SIG-M5 treated with dmso at 0.1 percent for 504 hours (cell line): Measurements from ENCODE around the gene PRSS57.
A peak's percentile ranks its signal among the peaks of the same experiment; 100 is the strongest.
"Not testable (repeated sequence)": the region's sequence is repeated elsewhere in the genome, so short reads cannot be mapped to it uniquely, and the experiment has no call there.

ENCODE experiments used
- DNase-seq: peaks from one replicate; lab custom pipeline; 2025; ENCODE audit not compliant: unreplicated experiment; lab: John Stamatoyannopoulos, UW

The PRSS57 gene

DNA sequence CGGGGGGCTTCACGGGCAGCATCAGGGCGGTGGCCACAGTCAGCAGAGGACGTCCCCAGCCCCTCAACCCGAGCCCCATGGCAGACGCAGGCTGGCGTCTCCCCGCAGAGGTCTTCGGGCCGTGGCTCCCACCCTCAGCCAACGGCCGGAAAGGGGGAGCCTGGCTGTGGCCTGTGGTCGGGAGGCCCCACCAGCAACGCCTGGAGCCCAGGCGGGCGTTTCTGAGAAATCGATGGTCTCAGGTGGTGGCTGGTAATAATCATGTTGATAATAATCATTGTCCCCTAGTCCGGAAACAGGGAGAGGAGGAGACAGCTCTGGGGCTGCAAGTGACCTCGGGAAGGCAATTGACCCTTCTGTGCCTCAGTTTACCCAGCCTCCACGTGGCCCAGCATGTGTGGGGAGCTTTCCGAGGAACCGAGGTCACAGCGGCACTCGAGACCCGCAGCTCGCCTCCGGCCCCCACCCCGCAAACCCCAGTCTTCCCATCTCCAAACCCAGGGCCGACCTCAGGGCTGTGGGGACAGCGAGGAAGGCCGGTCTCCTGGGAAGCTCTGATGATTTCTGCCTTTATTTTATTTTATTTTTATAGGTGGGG is at the start of gene PRSS57:
PRSS57 (minus strand) TSS at position 101 of the 598 bp plus-strand sequence; CDS start at position 79, 22 bp downstream.
- peak; percentile 59 for DNase-seq

- no peak for DNase-seq
These were observed 48.0 kb upstream of the PRSS57 start for GRCh38 chr19:743168-743687.

DNA sequence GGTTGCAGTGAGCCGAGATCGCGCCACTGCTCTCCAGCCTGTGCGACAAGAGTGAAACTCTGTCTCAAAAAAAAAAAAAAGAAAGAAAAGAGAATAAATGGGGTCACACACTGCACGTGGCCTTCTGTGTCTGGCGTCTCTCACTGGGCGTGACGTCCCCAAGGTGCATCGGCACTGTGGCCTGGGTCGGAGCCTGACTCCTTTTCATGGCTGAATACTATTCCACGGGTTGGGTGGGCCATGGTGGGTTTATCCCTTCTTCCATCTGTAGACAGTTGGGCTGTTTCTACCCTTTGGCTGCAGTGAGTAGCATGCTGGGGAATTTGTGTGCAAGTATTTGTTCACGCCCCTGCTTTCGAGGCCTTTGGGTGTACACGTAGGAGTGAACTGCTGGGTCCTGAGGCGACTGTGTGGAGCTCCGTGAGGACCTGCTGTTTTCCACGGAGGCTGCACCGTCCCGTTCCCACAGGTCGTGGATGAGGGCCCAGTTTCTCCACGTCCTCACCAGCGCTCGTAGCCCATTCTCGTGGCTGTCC is 47.4 kb upstream of the PRSS57 start:
- no peak for DNase-seq

- DNase-seq = peak; percentile 48
These were observed 46.4 kb upstream of the PRSS57 start for GRCh38 chr19:741506-742131.

GRCh38 chr19:740816-741505 is 45.7 kb upstream of the PRSS57 start:
- DNase-seq = not testable (repeated sequence)

DNA sequence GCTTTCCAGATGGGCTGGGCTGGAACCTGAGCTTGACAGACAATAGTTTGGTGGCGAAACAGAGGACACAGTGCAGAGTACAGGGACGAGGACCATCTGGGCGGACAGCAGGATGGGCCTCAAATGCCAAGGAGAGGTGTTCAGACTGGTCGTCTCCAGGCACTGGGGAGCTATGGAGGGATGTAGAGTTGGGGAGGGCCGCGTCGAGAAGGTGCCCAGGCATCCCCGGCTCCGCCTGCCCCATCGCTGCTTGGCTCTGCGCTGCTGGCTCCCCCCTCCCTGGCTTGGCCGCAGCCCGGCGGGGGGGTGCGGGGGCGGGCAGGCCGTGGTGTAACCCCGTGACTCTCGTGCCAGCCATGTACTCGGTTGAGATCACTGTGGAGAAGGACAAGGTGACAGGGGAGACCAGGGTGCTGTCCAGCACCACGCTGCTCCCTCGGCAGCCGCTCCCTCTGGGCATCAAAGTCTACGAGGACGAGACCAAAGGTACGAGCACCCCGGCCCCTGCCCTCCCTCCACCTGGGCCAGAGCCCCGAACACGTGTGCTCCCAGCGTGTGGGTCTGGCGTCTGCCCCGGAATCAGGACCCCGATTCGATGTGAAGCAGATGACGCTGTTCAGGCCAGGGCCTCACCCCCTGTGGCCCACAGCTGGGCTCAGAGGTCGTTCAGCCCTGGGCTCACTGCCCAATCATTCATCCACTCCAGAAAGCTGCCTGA is 44.9 kb upstream of the PRSS57 start:
- DNase-seq = no peak

GRCh38 chr19:738509-739128 is 43.4 kb upstream of the PRSS57 start:
- no peak for DNase-seq

DNA sequence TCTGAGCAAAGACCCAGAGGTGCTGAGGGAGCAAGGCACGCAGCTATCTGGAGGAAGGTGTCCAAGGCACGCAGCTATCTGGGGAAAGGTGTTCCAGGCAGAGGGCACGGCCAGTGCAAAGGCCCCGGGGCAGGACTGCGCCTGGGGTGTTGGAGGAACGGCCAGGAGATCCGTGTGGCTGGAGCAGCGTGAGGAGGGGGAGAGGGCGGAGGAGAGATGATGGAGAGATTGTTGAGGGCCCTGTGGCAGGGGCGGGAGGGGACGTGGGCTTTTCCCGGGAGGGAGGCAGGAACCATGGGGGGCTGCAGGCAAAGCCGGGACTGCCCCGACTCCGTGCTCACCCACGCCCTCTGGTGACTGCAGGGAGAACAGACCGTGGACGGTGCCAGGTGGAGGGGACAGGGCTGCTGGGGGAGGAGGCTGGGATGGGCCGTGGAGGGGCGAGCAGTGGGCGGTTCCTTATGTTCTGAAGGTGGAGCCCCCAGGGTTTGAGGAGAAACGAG is 42.4 kb upstream of the PRSS57 start:
- peak; percentile 35 for DNase-seq

- DNase-seq = no peak
These were observed 40.9 kb upstream of the PRSS57 start for GRCh38 chr19:736125-736524.

GRCh38 chr19:734716-735115 is 39.5 kb upstream of the PRSS57 start:
- DNase-seq = no peak

DNA sequence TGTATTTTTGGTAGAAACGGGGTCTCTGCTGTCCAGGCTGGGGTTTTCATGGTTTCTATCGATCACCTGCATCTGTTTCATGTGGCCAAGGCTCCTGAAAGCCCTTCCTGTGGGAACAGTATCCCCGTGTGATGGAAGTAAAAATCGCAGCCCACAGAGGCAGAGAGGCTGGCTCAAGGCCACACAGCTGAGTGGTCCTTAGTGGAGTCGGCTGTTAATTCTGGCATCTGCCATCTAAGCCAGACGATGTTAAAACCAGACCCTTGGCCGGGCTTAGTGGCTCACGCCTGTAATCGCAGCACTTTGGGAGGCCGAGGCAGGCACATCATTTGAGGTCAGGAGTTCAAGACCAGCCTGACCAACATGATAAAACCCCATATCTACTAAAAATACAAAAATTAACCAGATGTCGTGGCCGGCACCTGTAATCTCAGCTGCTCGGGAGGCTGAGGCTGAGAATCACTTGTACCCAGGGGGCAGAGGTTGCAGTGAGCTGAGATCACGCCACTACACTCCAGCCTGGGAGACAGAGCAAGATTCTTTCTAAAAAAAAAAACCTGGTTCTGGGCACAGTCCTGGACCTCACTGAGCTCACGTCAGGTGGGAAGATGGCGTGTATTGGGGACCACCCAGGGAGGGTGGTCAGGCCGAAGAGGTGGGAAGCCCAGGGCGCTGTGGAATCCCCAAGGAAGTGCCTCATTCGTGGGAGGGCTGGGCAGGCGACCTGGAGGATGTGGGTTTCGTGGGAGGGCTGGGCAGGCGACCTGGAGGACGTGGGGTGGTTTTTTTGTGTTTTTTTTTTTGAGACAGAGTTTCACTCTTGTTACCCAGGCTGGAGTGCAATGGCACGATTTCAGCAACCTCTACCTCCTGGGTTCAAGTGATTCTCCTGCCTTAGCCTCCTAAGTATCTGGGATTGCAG is 37.2 kb upstream of the PRSS57 start:
- DNase-seq = no peak

- DNase-seq = no peak
These were observed 35.7 kb upstream of the PRSS57 start for GRCh38 chr19:731000-731399.

- DNase-seq = no peak
These were observed 34.9 kb upstream of the PRSS57 start for GRCh38 chr19:729965-730668.

DNA sequence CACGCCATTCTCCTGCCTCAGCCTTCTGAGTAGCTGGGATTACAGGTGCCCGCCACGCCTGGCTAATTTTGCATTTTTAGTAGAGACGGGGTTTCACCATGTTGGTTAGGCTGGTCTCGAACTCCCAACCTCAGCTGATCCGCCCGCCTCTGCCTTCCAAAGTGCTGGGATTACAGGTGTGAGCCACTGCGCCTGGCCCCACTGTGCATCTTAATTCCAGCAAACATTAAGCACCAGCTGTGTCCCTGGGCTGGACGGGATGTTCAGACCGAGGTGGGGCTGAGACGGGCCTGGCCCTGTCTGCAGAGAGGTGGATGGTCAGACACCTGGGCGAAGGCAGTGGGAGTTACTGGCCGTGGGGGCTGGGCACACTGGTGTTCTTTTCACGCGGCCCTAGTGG is 34.3 kb upstream of the PRSS57 start:
- not testable (repeated sequence) for DNase-seq

- no peak for DNase-seq
These were observed 32.8 kb upstream of the PRSS57 start for GRCh38 chr19:728011-728410.

DNA sequence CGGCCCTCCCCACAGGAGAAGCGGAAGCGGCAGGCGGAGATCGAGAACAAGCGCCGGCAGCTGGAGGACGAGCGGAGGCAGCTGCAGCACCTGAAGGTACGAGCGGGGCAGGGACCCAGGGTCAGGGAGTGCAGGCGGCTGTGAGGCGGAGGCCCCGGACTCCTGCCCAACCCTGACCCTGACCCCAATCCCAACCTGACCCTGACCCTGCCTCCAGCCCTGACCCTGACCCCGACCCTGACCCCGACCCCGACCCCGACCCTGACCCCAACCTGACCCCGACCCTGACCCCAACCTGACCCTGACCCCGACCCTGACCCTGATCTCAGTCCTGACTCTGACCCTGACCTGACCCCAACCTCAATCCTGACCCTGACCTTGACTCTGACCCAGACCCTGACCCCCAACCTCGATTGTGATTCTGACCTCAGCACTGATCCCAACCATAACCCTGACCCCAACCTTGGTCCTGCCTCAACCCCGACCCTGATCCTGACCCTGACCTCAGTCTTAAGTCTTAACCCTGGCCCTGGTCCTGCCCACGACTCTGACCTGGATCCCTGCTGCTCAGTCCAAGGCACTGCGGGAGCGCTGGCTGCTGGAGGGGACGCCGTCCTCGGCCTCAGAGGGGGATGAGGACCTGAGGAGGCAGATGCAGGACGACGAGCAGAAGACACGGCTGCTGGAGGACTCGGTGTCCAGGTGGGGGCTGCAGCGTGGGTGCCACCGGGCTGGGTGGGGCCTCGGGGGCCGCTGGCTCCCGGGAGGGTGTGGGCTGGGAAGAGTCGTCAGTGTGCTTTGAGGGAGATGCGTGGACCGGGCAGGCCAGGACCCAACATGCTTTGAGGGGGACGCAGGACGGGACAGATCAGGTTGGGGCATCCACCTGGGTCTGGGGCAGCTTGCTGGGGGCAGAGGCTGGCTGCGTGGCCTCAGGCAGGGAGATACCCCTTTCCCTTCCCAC is 32.0 kb upstream of the PRSS57 start:
- no peak for DNase-seq

GRCh38 chr19:725461-726089 is 30.3 kb upstream of the PRSS57 start:
- DNase-seq = no peak
